Upper lobe of left lung (tissue), 4 donors: ENCODE results near the gene MAP4K2.

ENCODE experiments used
- EP300 ChIP-seq, 4 donors: sonication (generic); formaldehyde crosslinking; IDR thresholded peaks; one replicate each; pipeline ENCODE4 v1.5.1; 2017; ENCODE audit warnings: antibody characterized with exemption in 4 of 4, control low read depth in 2 of 4
- POLR2A ChIP-seq, 4 donors: fragments of 450-650 bp; IDR thresholded peaks; one replicate each; pipeline ENCODE4 v1.5.1; 2016 to 2017; ENCODE audit warnings: antibody characterized with exemption in 4 of 4, mild to moderate bottlenecking in 2 of 4
- TF ChIP-seq, protein P1 (sequence below), 6 experiments: fragments of 450-650 bp in 4 of 6; fragments of 200-600 bp in 2 of 6; sonication (generic) in 2 of 6; IDR thresholded peaks; one replicate each; pipeline ENCODE4 v1.5.1; 2016 to 2019; ENCODE audit warnings: antibody characterized with exemption in 6 of 6

DNA sequence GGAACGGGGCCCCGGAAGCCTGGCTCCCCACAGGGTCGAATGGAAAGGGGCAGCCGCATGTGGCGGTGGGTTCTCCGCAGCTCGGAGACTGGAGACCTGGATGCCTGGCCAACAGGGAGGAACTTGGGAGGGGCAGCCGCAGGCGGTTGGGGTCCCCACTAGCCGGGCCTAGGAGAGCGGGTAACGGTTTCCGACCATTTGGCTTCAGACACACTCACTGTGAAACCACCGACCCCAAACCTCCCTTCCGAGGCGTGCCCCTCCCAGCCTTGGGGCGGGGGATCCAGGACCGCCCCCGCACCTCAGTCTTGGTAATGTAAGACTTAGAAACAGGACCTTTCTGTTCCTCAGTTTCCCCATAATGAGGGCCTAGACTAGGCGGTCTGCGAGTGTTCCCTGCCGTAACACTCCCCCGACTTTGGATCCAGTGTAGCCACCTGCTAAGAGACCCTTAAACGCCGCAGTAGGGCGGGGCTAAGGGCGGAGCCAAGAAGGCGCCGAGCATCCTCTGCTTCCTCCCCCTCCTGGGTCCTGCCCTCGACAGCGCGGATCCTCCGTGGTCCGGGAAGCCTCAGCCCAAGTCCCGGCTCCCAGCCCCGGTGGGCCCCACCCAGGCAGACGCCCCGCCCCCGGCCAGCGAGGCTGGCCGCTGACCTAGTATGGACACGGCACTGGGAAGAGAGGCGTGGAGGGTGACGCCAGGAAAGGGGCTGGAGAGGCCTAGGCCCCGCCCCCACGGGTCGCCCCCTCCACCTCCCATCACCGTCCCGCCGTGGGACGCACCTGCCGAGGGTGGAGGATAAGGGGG is 57.3 kb downstream of the MAP4K2 start:
- TF ChIP-seq, protein P1, sequence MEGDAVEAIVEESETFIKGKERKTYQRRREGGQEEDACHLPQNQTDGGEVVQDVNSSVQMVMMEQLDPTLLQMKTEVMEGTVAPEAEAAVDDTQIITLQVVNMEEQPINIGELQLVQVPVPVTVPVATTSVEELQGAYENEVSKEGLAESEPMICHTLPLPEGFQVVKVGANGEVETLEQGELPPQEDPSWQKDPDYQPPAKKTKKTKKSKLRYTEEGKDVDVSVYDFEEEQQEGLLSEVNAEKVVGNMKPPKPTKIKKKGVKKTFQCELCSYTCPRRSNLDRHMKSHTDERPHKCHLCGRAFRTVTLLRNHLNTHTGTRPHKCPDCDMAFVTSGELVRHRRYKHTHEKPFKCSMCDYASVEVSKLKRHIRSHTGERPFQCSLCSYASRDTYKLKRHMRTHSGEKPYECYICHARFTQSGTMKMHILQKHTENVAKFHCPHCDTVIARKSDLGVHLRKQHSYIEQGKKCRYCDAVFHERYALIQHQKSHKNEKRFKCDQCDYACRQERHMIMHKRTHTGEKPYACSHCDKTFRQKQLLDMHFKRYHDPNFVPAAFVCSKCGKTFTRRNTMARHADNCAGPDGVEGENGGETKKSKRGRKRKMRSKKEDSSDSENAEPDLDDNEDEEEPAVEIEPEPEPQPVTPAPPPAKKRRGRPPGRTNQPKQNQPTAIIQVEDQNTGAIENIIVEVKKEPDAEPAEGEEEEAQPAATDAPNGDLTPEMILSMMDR (IDR thresholded peaks at IDR 0.05) = peak in 1 of 6 experiments; percentile 24
- TF ChIP-seq POLR2A (IDR thresholded peaks at IDR 0.05) (peak in 1 of 4 donors; percentile 60), EP300 (IDR thresholded peaks at IDR 0.05) (peak in 1 of 4 donors; percentile 5)
